PC-3 (cell line): ENCODE data around the gene EPHA2. TPM values are rescaled to one million over a fixed set of nuclear protein-coding genes. Genes with fewer than 3 reads are reported as not detected.

Source experiments
- ATAC-seq: fragments of 200-7000 bp; cut with Tn5 transposase; 2 replicates; pipeline ENCODE4 v1.9.1; 2020; ENCODE audit warnings: mild to moderate bottlenecking, moderate library complexity
- BruUV-seq: library from RNA; stranded (reverse); fragments of 400-500 nt; replicated peaks from 2 replicates; lab custom pipeline; 2021; lab: Mats Ljungman, UMichigan
- CTCF ChIA-PET: fragments of 300-600 bp; sonication (Branson Sonifier 250); formaldehyde crosslinking; loops from one replicate; lab custom pipeline; 2022; ENCODE audit warnings: antibody characterized with exemption; lab: Charles Lee
- POLR2A ChIA-PET: fragments of 300-600 bp; sonication (Branson Sonifier 250); formaldehyde crosslinking; loops from one replicate; lab custom pipeline; 2022; ENCODE audit warnings: antibody characterized with exemption; ENCODE audit not compliant: unreplicated experiment; lab: Charles Lee
- DNase-seq: peaks from one replicate; pipeline ENCODE4 v3.0.0-alpha.2; 2015
- H2AFZ ChIP-seq: fragments of 300-600 bp; sonication (generic); 2 replicates; pipeline ENCODE4 v1.6.0; 2016; ENCODE audit warnings: antibody characterized with exemption, low read length
- H3F3A ChIP-seq: fragments of 300-600 bp; sonication (generic); one replicate; pipeline ENCODE4 v1.6.0; 2017; ENCODE audit warnings: antibody characterized with exemption, low read length, control low read depth, mild to moderate bottlenecking; ENCODE audit not compliant: unreplicated experiment
- H3K27ac ChIP-seq: fragments of 300-600 bp; sonication (generic); 2 replicates; pipeline ENCODE4 v1.5.1; 2016; ENCODE audit warnings: mild to moderate bottlenecking, low read length
- H3K27me3 ChIP-seq: fragments of 300-600 bp; sonication (generic); 2 replicates; pipeline ENCODE4 v1.6.1; 2016; ENCODE audit warnings: low read length, mixed read lengths
- H3K36me3 ChIP-seq: fragments of 300-600 bp; sonication (generic); 2 replicates; pipeline ENCODE4 v1.6.1; 2016; ENCODE audit warnings: low read depth, mixed run types, low read length, mixed read lengths
- H3K4me1 ChIP-seq: fragments of 300-600 bp; sonication (generic); 2 replicates; pipeline ENCODE4 v1.5.1; 2016; ENCODE audit warnings: low read length; ENCODE audit not compliant: insufficient read depth
- H3K4me2 ChIP-seq: fragments of 300-600 bp; sonication (generic); 2 replicates; pipeline ENCODE4 v1.6.0; 2016; ENCODE audit warnings: low read length
- H3K4me3 ChIP-seq: fragments of 300-600 bp; sonication (generic); 2 replicates; pipeline ENCODE4 v1.5.1; 2016; ENCODE audit warnings: mild to moderate bottlenecking, low read length, mixed read lengths
- H3K79me2 ChIP-seq: fragments of 300-600 bp; sonication (generic); 2 replicates; pipeline ENCODE4 v1.6.1; 2017; ENCODE audit warnings: low read length, mixed read lengths
- H3K9ac ChIP-seq: fragments of 300-600 bp; sonication (generic); 2 replicates; pipeline ENCODE4 v1.6.0; 2016; ENCODE audit warnings: mild to moderate bottlenecking, low read length
- H3K9me2 ChIP-seq: fragments of 300-600 bp; sonication (generic); replicated peaks from 2 replicates; pipeline ENCODE4 v1.6.1; 2016; ENCODE audit warnings: mixed run types, low read length, mixed read lengths
- H3K9me3 ChIP-seq: fragments of 300-600 bp; sonication (generic); 2 replicates; pipeline ENCODE4 v1.6.1; 2016; ENCODE audit warnings: low read length, mixed read lengths
- H4K20me1 ChIP-seq: fragments of 300-600 bp; sonication (generic); 2 replicates; pipeline ENCODE4 v1.6.1; 2016; ENCODE audit warnings: low read length, mixed read lengths
- EZH2 ChIP-seq: fragments of 300-600 bp; sonication (generic); IDR thresholded peaks from one replicate; pipeline ENCODE4 v1.6.1; 2017; ENCODE audit warnings: antibody characterized with exemption, mild to moderate bottlenecking, low read length; ENCODE audit not compliant: unreplicated experiment
- EZH2phosphoT487 ChIP-seq: fragments of 300-600 bp; sonication (generic); IDR thresholded peaks from 2 replicates; pipeline ENCODE4 v1.6.1; 2018; ENCODE audit warnings: mild to moderate bottlenecking, antibody characterized with exemption, low read length, borderline replicate concordance
- intact Hi-C: fragments of 100-400 bp; cut with micrococcal nuclease; formaldehyde crosslinking; loops from 2 replicates; pipeline ENCODE4 v1.9.0; 2023
- total RNA-seq: library from RNA; depleted of rRNA; stranded (reverse); fragments of >200 nt; gene quantifications from 2 replicates; pipeline ENCODE4 v1.2.3, GENCODE V29; 2014
- TF ChIP-seq, protein P1 (sequence below): fragments of 300-600 bp; sonication (generic); conservative IDR thresholded peaks from 2 replicates; pipeline ENCODE4 v1.5.1; 2017; ENCODE audit warnings: antibody characterized with exemption, low read depth, mild to moderate bottlenecking, low read length

Gene EPHA2
- total RNA-seq, 1 experiment from 2014 or later = 459 TPM

DNA sequence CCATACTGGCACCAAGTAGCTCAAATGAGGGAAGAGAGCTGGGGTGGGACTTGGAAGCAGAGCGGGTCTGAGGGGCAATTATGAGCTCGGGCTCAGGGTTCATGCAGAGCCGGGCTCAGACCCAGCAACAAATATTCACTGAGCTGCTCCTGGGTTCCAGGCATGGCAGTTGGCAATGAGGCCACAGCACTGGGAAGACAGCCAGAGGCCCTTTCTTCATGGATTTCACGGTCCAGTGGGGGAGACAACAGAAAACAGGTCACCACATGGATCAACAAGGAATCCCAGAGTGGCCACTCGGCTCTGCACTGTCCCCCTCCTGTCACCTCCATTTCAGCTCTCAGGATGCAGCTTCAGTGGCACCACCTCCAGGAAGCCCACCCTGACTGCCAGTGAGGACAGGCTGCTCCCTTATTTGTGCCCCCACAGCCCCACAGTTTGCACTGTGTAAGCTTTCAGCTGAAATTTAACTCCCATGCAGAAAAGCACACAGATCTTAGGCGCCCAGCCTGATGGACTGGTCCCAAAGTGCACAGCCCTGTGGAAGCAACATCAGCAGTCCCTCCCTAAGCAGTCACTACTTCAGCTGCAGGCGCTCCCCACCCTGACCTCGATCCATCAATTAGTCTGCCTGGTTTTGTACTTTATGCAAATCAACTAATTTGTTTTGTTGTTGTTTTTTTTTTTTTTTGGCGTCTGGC lies 34.2 kb upstream of the EPHA2 start:
- ChIA-PET CTCF (interaction anchor here (0.7 kb wide), 1 partner anchor 101 kb away, joined by 6 read pairs; no protein-coding TSS in a partner anchor), POLR2A (interaction anchor here (0.6 kb wide), 2 partner anchors 33 to 173 kb away, joined by 3 to 4 read pairs; no protein-coding TSS in a partner anchor)
- no TSS peak for BruUV-seq
- H3K9me3 ChIP-seq = no peaks in the 10 kb centered on the region
- no peak for ATAC-seq
- H3K27me3 ChIP-seq = no peaks in the 10 kb centered on the region
- H3K4me1 ChIP-seq = peaks cover 42% of the 10 kb centered on the region
- intact Hi-C loops = loop anchor here (2.0 to 5.0 kb wide), 2 partner anchors 43 to 47 kb away; partner anchors contain the start of gene CPLANE2
- H3K9ac ChIP-seq = peak overlapping the region; percentile 60; the same call in 1 of the 2 replicates
- peaks cover 12% of the 10 kb centered on the region; the same call in 1 of the 2 replicates for H3K79me2 ChIP-seq
- no peak overlapping the region for H3K4me2 ChIP-seq
- no peak overlapping the region for H3K4me3 ChIP-seq
- H3K27ac ChIP-seq = peak overlapping the region; percentile 86
- H3F3A ChIP-seq = no peaks in the 10 kb centered on the region
- H3K36me3 ChIP-seq = no peaks in the 10 kb centered on the region
- TF ChIP-seq EZH2phosphoT487 = no peak
- TF ChIP-seq EZH2 = no peak
- TF ChIP-seq, protein P1, sequence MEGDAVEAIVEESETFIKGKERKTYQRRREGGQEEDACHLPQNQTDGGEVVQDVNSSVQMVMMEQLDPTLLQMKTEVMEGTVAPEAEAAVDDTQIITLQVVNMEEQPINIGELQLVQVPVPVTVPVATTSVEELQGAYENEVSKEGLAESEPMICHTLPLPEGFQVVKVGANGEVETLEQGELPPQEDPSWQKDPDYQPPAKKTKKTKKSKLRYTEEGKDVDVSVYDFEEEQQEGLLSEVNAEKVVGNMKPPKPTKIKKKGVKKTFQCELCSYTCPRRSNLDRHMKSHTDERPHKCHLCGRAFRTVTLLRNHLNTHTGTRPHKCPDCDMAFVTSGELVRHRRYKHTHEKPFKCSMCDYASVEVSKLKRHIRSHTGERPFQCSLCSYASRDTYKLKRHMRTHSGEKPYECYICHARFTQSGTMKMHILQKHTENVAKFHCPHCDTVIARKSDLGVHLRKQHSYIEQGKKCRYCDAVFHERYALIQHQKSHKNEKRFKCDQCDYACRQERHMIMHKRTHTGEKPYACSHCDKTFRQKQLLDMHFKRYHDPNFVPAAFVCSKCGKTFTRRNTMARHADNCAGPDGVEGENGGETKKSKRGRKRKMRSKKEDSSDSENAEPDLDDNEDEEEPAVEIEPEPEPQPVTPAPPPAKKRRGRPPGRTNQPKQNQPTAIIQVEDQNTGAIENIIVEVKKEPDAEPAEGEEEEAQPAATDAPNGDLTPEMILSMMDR = no peak
- H2AFZ ChIP-seq = no peak overlapping the region
- H3K9me2 ChIP-seq = no peaks in the 10 kb centered on the region
- H4K20me1 ChIP-seq = no peaks in the 10 kb centered on the region
- no peak for DNase-seq

DNA sequence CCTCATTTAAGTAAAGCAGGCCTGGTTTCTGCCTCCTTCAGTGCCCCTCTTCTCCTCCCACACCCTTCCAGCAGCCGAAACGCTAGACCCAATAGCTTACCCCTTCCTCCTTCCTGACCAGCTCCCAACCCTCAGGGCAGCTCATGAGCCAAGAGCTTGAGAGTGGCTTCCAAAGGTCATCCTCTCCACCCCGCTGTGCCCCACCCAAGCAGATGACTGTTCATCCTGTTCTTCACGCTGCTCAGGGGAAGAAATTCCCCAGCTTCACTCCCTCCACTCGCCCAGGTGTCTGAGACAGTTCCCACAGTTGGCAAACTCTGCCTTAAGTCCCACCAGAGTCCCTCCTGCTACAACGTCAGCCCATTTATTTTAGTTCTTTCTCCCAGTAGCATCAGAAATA lies 33.1 kb upstream of the EPHA2 start:
- peak overlapping the region; percentile 60 for H3K9ac ChIP-seq
- H3K79me2 ChIP-seq = peaks cover 21% of the 10 kb centered on the region
- no peak overlapping the region for H3K4me3 ChIP-seq
- no peaks in the 10 kb centered on the region for H3K27me3 ChIP-seq
- no peaks in the 10 kb centered on the region for H3K36me3 ChIP-seq
- no TSS peak for BruUV-seq
- H3K27ac ChIP-seq = peak overlapping the region; percentile 86
- H3F3A ChIP-seq = no peaks in the 10 kb centered on the region
- peak overlapping the region; percentile 59 for H3K4me2 ChIP-seq
- ChIA-PET CTCF (interaction anchor here (0.5 to 1.0 kb wide), 3 partner anchors 56 to 110 kb away, joined by 3 read pairs; no protein-coding TSS in a partner anchor), POLR2A (interaction anchor here (0.6 to 0.9 kb wide), 2 partner anchors 10 to 251 kb away, joined by 3 to 6 read pairs; no protein-coding TSS in a partner anchor)
- H3K9me2 ChIP-seq = no peaks in the 10 kb centered on the region
- TF ChIP-seq EZH2 = no peak
- TF ChIP-seq EZH2phosphoT487 = no peak
- TF ChIP-seq, protein P1 = no peak
- DNase-seq (peak; percentile 83), ATAC-seq (peak; percentile 60)
- no peaks in the 10 kb centered on the region for H3K9me3 ChIP-seq
- H4K20me1 ChIP-seq = no peaks in the 10 kb centered on the region
- H3K4me1 ChIP-seq = peaks cover 52% of the 10 kb centered on the region
- intact Hi-C loops = loop anchor here (2.0 to 5.0 kb wide), 2 partner anchors 42 to 48 kb away; partner anchors contain the start of gene CPLANE2
- no peak overlapping the region for H2AFZ ChIP-seq
